Spleen (tissue), 11 donors: ENCODE data around the gene GNAO1. TPM values are rescaled to one million over a fixed set of nuclear protein-coding genes. Genes with fewer than 3 reads are reported as not detected.
A peak's percentile ranks its signal among the peaks of the same experiment; 100 is the strongest.

ENCODE experiments used
- DNase-seq: peaks from one replicate; pipeline ENCODE4 v3.0.0-alpha.2; 2020
- H3K27ac ChIP-seq, 8 donors: fragments of 200-600 bp; sonication (generic) in 7 of 8; 1 replicate in 4 of 8; 2 replicates in 4 of 8; pipeline versions ENCODE4 v1.5.0 to v1.8.0; 2016 to 2021; ENCODE audit warnings: inconsistent platforms in 4 of 8, mild to moderate bottlenecking in 4 of 8, moderate library complexity in 1 of 8
- H3K27me3 ChIP-seq, 7 donors: fragments of 200-600 bp; sonication (generic) in 6 of 7; replicated peaks in 1 of 7; 1 replicate in 4 of 7; 2 replicates in 3 of 7; pipeline versions ENCODE4 v1.5.0 to v1.8.0; 2016 to 2021; ENCODE audit warnings: inconsistent platforms in 3 of 7, mild to moderate bottlenecking in 1 of 7
- H3K36me3 ChIP-seq, 6 donors: fragments of 200-600 bp; sonication (generic) in 5 of 6; 1 replicate in 4 of 6; 2 replicates in 2 of 6; pipeline versions ENCODE4 v1.5.0 to v1.8.0; 2016 to 2021; ENCODE audit warnings: inconsistent platforms in 2 of 6
- H3K4me1 ChIP-seq, 6 donors: fragments of 200-600 bp; sonication (generic) in 5 of 6; 1 replicate in 3 of 6; 2 replicates in 3 of 6; pipeline versions ENCODE4 v1.5.0 to v1.8.0; 2016 to 2021; ENCODE audit warnings: inconsistent platforms in 3 of 6
- H3K4me3 ChIP-seq, 8 donors: fragments of 200-600 bp; sonication (generic) in 7 of 8; 1 replicate in 4 of 8; 2 replicates in 4 of 8; pipeline versions ENCODE4 v1.5.0 to v1.8.0; 2016 to 2021; ENCODE audit warnings: inconsistent platforms in 4 of 8, mild to moderate bottlenecking in 4 of 8, moderate library complexity in 2 of 8
- H3K9me3 ChIP-seq, 8 donors: fragments of 200-600 bp; sonication (generic) in 7 of 8; 1 replicate in 4 of 8; 2 replicates in 4 of 8; pipeline versions ENCODE4 v1.5.0 to v1.8.0; 2016 to 2021; ENCODE audit warnings: inconsistent platforms in 4 of 8
- POLR2A ChIP-seq, 3 donors: fragments of 450-650 bp; IDR thresholded peaks; one replicate each; pipeline ENCODE4 v1.5.1; 2017; ENCODE audit warnings: antibody characterized with exemption in 3 of 3, mild to moderate bottlenecking in 1 of 3
- POLR2AphosphoS5 ChIP-seq, 3 donors: sonication (generic); formaldehyde crosslinking; IDR thresholded peaks; one replicate each; pipeline ENCODE4 v1.5.1; 2017; ENCODE audit warnings: antibody characterized with exemption in 3 of 3
- WGBS, 5 donors: extraction: QIAGEN DNeasy Blood & Tissue Kit in 3 of 5; methylation state at CpG; one replicate each; pipeline versions ENCODE4 v1.1.5 to v1.1.7; 2013 to 2018; 5-methylcytosine and 5-hydroxymethylcytosine counted together
- intact Hi-C: fragments of 100-400 bp; cut with DNase I; formaldehyde crosslinking; loops from one replicate; pipeline ENCODE4 v1.15.0; 2023; ENCODE audit warnings: low total_unique reads
- polyA plus RNA-seq, 3 donors: library from polyadenylated mRNA; stranded (reverse); fragments of 200-250 nt; gene quantifications; one replicate each; pipeline ENCODE4 v1.2.1, GENCODE V29; 2013
- total RNA-seq, 7 donors: library from RNA; depleted of rRNA in 3 of 7; stranded (reverse); fragments of >200 nt in 3 of 7; fragmentation: NEBNext Ultra II Directional in 4 of 7; extraction: Animal tissue kit (Norgen Biotek cat#: 25700) in 4 of 7; gene quantifications; one replicate each; pipeline versions ENCODE4 v1.1.0 to v1.2.1, GENCODE V29; 2016 to 2021
- TF ChIP-seq, protein P1 (sequence below), 11 experiments: fragments of 200-600 bp in 7 of 11; fragments of 450-650 bp in 4 of 11; sonication (generic) in 4 of 11; IDR thresholded peaks in 8 of 11; conservative IDR thresholded peaks in 3 of 11; 1 replicate in 7 of 11; 2 replicates in 4 of 11; pipeline versions ENCODE4 v1.4.0 to v1.8.0; 2016 to 2021; ENCODE audit warnings: antibody characterized with exemption in 11 of 11, inconsistent platforms in 4 of 11, mild to moderate bottlenecking in 1 of 11
- donor health status: healthy with polysubstance abuse.
- donor health status: DM: no; HTN: no; CAD: no; lungs with moderate emphysema.
- donor health status: DM: no; HTN: no; CAD: no.
- donor health status: Bipolar disorder and iron deficiency.
- donor health status: healthy.
- donor health status: DM: no; HTN: no; CAD: no.
- donor health status: DM: yes; HTN: yes; CAD: no.

Gene GNAO1
- total and polyA plus RNA-seq, 10 donors: 0.32 to 7.9 (median 4.7) TPM

DNA sequence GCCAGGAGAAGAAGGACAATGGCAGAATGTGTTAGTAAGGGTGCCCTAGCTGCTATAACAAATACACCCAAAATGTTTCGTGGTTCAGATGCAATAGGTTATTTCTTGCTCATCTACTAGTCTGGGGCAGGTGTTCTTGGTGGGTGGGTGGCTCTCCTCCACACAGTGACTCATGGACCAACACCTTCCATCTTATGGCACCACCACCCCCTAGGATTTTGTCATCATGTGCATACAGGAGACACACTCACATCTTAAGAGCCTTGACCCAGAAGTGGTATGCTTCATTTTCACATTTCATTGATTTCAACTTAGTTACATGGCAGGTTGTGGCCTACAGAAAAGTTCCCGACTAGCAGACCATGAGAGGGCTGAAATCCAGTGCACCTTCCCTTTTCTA lies 119.4 kb downstream of the GNAO1 start:
- TF ChIP-seq POLR2AphosphoS5 (IDR thresholded peaks at IDR 0.05): no peak
- WGBS, 5 donors: 87 to 98% (median 91%) methylated on average over 2 of the region's 2 CpGs
- Histone ChIP-seq H3K27me3 (peaks cover 0 to 7% (median 0%) of the 10 kb centered on the region in 7 donors), H3K4me1 (no peaks in the 10 kb centered on the region), H3K4me3 (no peak overlapping the region), H3K36me3 (no peaks in the 10 kb centered on the region), H3K27ac (no peak overlapping the region), H3K9me3 (no peaks in the 10 kb centered on the region)
- peak; percentile 4 for DNase-seq
- intact Hi-C loops: loop anchor here (10.0 kb wide), 1 partner anchor 846 kb away; no protein-coding TSS in a partner anchor

DNA sequence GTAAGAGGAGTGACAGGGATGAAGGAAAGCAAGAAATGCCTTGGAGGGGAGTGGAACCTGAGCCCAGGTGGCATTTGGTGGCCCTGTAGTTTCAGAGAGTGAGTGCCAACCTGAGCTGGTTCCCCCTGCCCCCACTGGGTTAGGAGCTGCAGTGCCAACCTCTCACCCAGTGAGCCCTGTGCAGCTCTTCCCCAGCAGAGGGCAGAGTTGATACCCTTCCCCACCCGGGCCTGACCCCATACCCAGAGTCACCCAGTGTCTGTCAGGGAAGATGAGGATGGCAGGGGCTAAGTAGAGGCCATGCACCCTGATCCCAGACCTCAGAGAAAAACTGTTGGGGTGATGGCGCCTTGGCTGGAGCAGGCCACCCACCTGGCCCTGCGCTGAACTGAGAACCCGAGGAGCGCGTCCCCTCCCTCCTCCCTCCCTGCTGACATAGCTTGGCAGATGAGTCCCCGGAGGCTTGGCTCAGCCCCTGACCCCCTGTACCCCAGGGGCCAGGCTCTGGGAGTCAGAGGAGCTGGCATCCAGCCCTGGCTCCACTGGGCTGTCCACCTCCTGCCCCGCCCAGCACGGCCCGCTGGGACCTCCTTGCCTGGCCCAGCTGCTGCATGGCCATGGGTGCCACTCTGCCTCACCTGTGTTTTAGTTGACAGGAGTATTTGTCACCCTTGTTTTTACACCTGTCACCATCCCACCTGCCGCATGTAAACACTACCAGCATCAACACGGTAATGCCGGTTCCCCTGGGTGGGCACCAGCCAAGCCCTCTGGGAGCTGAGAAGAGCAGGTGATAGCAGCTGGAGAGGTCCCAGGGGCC lies 120.1 kb downstream of the GNAO1 start:
- Histone ChIP-seq H3K36me3 (no peaks in the 10 kb centered on the region), H3K9me3 (no peaks in the 10 kb centered on the region), H3K4me1 (no peaks in the 10 kb centered on the region), H3K27me3 (peaks cover 0 to 7% (median 0%) of the 10 kb centered on the region in 7 donors), H3K4me3 (no peak overlapping the region), H3K27ac (no peak overlapping the region)
- WGBS, 5 donors: 71 to 88% (median 85%) methylated on average over 7 to 13 of the region's 13 CpGs
- TF ChIP-seq, protein P1, sequence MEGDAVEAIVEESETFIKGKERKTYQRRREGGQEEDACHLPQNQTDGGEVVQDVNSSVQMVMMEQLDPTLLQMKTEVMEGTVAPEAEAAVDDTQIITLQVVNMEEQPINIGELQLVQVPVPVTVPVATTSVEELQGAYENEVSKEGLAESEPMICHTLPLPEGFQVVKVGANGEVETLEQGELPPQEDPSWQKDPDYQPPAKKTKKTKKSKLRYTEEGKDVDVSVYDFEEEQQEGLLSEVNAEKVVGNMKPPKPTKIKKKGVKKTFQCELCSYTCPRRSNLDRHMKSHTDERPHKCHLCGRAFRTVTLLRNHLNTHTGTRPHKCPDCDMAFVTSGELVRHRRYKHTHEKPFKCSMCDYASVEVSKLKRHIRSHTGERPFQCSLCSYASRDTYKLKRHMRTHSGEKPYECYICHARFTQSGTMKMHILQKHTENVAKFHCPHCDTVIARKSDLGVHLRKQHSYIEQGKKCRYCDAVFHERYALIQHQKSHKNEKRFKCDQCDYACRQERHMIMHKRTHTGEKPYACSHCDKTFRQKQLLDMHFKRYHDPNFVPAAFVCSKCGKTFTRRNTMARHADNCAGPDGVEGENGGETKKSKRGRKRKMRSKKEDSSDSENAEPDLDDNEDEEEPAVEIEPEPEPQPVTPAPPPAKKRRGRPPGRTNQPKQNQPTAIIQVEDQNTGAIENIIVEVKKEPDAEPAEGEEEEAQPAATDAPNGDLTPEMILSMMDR (IDR thresholded peaks at IDR 0.05 in 8 of 11, conservative IDR thresholded peaks at IDR 0.05 in 3 of 11): no peak
- TF ChIP-seq POLR2A (IDR thresholded peaks at IDR 0.05): no peak
- no peak for TF ChIP-seq POLR2AphosphoS5 (IDR thresholded peaks at IDR 0.05)
- intact Hi-C loops: loop anchor here (10.0 kb wide), 1 partner anchor 847 kb away; no protein-coding TSS in a partner anchor
- peak; percentile 72 for DNase-seq

DNA sequence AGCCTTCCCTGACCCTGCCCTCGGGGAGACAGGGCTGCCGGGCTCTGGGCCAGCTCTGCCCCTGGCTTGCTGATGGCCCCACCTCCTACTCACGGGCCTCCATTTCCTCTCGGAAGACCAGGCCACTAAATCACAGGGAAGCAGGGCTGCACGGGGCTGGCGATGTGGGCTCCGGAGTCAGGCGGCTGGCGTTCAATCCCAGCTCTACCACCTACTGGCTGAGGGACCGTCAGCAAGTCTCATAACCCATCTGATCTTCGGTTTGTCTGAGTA lies 120.7 kb downstream of the GNAO1 start:
- Histone ChIP-seq H3K36me3 (no peaks in the 10 kb centered on the region), H3K4me3 (no peak overlapping the region), H3K4me1 (no peaks in the 10 kb centered on the region), H3K27me3 (peaks cover 0 to 4% (median 0%) of the 10 kb centered on the region in 7 donors), H3K27ac (no peak overlapping the region), H3K9me3 (no peaks in the 10 kb centered on the region)
- 38 to 55% (median 40%) methylated on average over 11 of the region's 11 CpGs for WGBS, 5 donors
- intact Hi-C loops: loop anchor here (10.0 kb wide), 1 partner anchor 847 kb away; no protein-coding TSS in a partner anchor
- peak; percentile 61 for DNase-seq
- TF ChIP-seq POLR2A (IDR thresholded peaks at IDR 0.05): no peak
- TF ChIP-seq, protein P1 (IDR thresholded peaks at IDR 0.05 in 8 of 11, conservative IDR thresholded peaks at IDR 0.05 in 3 of 11): no peak

DNA sequence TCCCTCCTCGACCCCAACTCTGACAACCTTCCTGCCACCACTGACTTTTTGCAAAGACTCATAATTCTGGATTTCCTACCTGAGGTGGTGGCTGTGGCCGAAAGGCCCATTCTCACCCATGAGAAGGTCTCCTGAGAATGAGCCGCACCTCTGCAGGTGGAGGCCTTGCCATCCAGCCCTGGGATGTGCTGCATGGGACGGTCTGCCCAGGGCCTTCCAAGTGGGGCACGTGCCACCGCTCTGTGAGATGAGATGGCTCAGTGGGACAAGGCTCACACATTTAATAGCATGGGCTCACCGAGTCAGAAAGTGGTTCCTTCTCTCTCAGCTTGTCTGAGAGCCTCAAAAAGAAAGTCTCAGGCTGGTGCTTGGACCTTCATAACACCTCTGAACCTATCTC lies 121.3 kb downstream of the GNAO1 start:
- no peaks in the 10 kb centered on the region for H3K36me3 ChIP-seq
- no peaks in the 10 kb centered on the region for H3K9me3 ChIP-seq
- TF ChIP-seq POLR2A (IDR thresholded peaks at IDR 0.05) (no peak), POLR2AphosphoS5 (IDR thresholded peaks at IDR 0.05) (no peak)
- H3K27me3 ChIP-seq: peaks cover 0 to 2% (median 0%) of the 10 kb centered on the region in 7 donors
- no peak overlapping the region for H3K4me3 ChIP-seq
- 86 to 96% (median 91%) methylated on average over 4 to 7 of the region's 7 CpGs for WGBS, 5 donors
- H3K4me1 ChIP-seq: no peaks in the 10 kb centered on the region
- intact Hi-C loops: loop anchor here (10.0 kb wide), 1 partner anchor 848 kb away; no protein-coding TSS in a partner anchor
- H3K27ac ChIP-seq: no peak overlapping the region
- peak; percentile 61 for DNase-seq

DNA sequence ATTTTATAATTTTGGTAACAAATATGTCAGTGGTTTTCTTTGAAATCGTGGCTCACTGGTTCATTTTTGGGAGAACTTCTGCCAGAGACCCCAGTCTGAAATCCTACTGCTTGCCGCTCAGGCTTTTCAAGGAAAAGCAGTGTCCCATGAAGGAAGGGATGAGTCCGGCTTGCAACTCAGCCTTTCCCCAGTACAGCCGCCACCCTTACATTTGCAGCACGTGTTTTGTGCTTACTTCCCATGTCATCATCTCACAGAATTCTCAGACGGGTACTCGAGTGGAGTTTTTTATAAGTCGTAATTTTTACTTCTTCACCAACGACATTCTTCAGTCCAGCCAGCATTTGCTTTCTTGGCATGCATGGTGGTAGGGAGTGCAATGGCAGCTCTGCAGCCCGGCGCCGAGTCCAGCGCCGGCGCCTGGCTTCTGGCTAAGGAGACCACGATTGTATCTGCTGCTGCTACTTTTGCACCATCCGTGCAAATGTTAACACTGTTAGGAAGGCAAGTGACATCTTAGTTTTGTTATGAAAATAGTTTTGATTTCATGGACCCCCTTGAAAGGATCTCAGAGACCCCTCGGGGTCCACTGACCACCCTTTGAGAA lies 123.1 kb downstream of the GNAO1 start:
- WGBS, 5 donors: 84 to 93% (median 87%) methylated on average over 18 of the region's 18 CpGs
- no peak overlapping the region for H3K27ac ChIP-seq
- TF ChIP-seq POLR2AphosphoS5 (IDR thresholded peaks at IDR 0.05) (no peak), POLR2A (IDR thresholded peaks at IDR 0.05) (no peak)
- TF ChIP-seq, protein P1 (IDR thresholded peaks at IDR 0.05 in 8 of 11, conservative IDR thresholded peaks at IDR 0.05 in 3 of 11): no peak
- H3K9me3 ChIP-seq: no peaks in the 10 kb centered on the region
- peaks cover 0 to 7% (median 0%) of the 10 kb centered on the region in 7 donors for H3K27me3 ChIP-seq
- no peaks in the 10 kb centered on the region for H3K36me3 ChIP-seq
- intact Hi-C loops: loop anchor here (10.0 kb wide), 1 partner anchor 850 kb away; no protein-coding TSS in a partner anchor
- H3K4me1 ChIP-seq: peaks cover 0 to 11% (median 7%) of the 10 kb centered on the region in 6 donors
- H3K4me3 ChIP-seq: no peak overlapping the region
- peak; percentile 47 for DNase-seq
